K562 (cell line): Measurements from ENCODE around the gene DLGAP1. TPM values are rescaled to one million over a fixed set of nuclear protein-coding genes. Genes with fewer than 3 reads are reported as not detected.

Experiments used
- CBFB ChIP-seq: sonication (generic); formaldehyde crosslinking; IDR thresholded peaks from 2 replicates; pipeline ENCODE4 v1.4.0; 2020; ENCODE audit warnings: mild to moderate bottlenecking, missing genetic modification reagents
- JUN ChIP-seq, 2 experiments: sonication (generic) in 1 of 2; formaldehyde crosslinking in 1 of 2; IDR thresholded peaks; 2 replicates each; pipeline versions ENCODE4 v1.6.1 to v1.8.0; 2012 to 2022; ENCODE audit warnings: borderline replicate concordance in 2 of 2, mild to moderate bottlenecking in 2 of 2, improper control_type of control experiment in 1 of 2, low read depth in 1 of 2, low read length in 1 of 2, missing genetic modification reagents in 1 of 2
- MAZ ChIP-seq, 2 experiments: fragments of 450-650 bp in 1 of 2; sonication (generic) in 1 of 2; formaldehyde crosslinking; IDR thresholded peaks in 1 of 2; conservative IDR thresholded peaks in 1 of 2; 2 replicates each; pipeline versions ENCODE4 v1.4.0 to v1.5.0; 2020; ENCODE audit warnings: mild to moderate bottlenecking in 1 of 2, missing genetic modification reagents in 1 of 2
- PHF8 ChIP-seq: fragments of 200-600 bp; sonication (generic); IDR thresholded peaks from 2 replicates; pipeline ENCODE4 v1.6.1; 2012; ENCODE audit warnings: mixed run types, mild to moderate bottlenecking, inconsistent platforms, low read length, moderate library complexity, borderline replicate concordance
- POLR2AphosphoS5 ChIP-seq: IDR thresholded peaks from 2 replicates; pipeline ENCODE4 v1.6.1; 2011; ENCODE audit warnings: mild to moderate bottlenecking, low read depth, low read length, moderate library complexity; ENCODE audit not compliant: control insufficient read depth, insufficient read depth
- SAP30 ChIP-seq: fragments of 200-600 bp; sonication (generic); IDR thresholded peaks from 2 replicates; pipeline ENCODE4 v1.6.1; 2012; ENCODE audit warnings: borderline replicate concordance, low read depth, mild to moderate bottlenecking, moderate library complexity, low read length, control low read depth, inconsistent platforms; ENCODE audit not compliant: insufficient read depth, poor library complexity, severe bottlenecking
- SIN3A ChIP-seq, 2 experiments: fragments of 150-350 bp in 1 of 2; IDR thresholded peaks; 2 replicates each; pipeline ENCODE4 v1.6.1; 2011 to 2016; ENCODE audit warnings: borderline replicate concordance in 2 of 2, low read depth in 2 of 2, low read length in 2 of 2, mild to moderate bottlenecking in 2 of 2, moderate library complexity in 2 of 2; ENCODE audit not compliant: control insufficient read depth in 1 of 2
- SMARCE1 ChIP-seq: fragments of 450-650 bp; IDR thresholded peaks from 2 replicates; pipeline ENCODE4 v1.7.1; 2016; ENCODE audit warnings: mild to moderate bottlenecking
- TAF9B ChIP-seq: fragments of 450-650 bp; IDR thresholded peaks from 2 replicates; pipeline ENCODE4 v1.6.1; 2018; ENCODE audit warnings: mild to moderate bottlenecking; ENCODE audit not compliant: partially characterized antibody
- TOE1 ChIP-seq, 2 experiments: fragments of 450-650 bp in 1 of 2; sonication (generic) in 1 of 2; formaldehyde crosslinking in 1 of 2; IDR thresholded peaks; 2 replicates each; pipeline versions ENCODE4 v1.7.1 to v1.8.0; 2016 to 2022; ENCODE audit warnings: borderline replicate concordance in 2 of 2, mild to moderate bottlenecking in 2 of 2, antibody characterized with exemption in 1 of 2, inconsistent platforms in 1 of 2, low read depth in 1 of 2, missing genetic modification reagents in 1 of 2, moderate library complexity in 1 of 2
- TRIM28 ChIP-seq: fragments of 450-650 bp; IDR thresholded peaks from 2 replicates; pipeline ENCODE4 v1.6.1; 2017
- ZNF197 ChIP-seq: fragments of 200-800 bp; sonication (Bioruptor generic); IDR thresholded peaks from 2 replicates; pipeline ENCODE4 v1.6.1; 2016; ENCODE audit warnings: low read depth, missing genetic modification characterization, missing compliant biosample characterization
- ZNF561 ChIP-seq: fragments of 450-650 bp; formaldehyde crosslinking; conservative IDR thresholded peaks from 2 replicates; pipeline ENCODE4 v1.4.0; 2020; ENCODE audit warnings: mild to moderate bottlenecking, moderate library complexity
- polyA plus RNA-seq, 8 experiments: library from polyadenylated mRNA; depleted of rRNA in 4 of 8; stranded (reverse) in 5 of 8; unstranded in 3 of 8; fragments of >200 nt; fragmentation: Nextera tagmentation in 2 of 8; fragmentation: Illumina TruSeq in 1 of 8; extraction: Ambion mirVana in 2 of 8; extraction: Trizol in 1 of 8; gene quantifications; 2 replicates each; pipeline versions ENCODE4 v1.2.1 to v1.2.3, GENCODE V29; 2011 to 2014; ENCODE audit warnings: inconsistent platforms in 1 of 8, missing spikeins in 1 of 8
- total RNA-seq, 7 experiments: library from RNA; depleted of rRNA in 6 of 7; stranded (reverse); fragments of >200 nt in 6 of 7; fragmentation: Illumina TruSeq in 2 of 7; extraction: Trizol in 2 of 7; gene quantifications; 2 replicates each; pipeline versions ENCODE4 v1.2.1 to v1.2.3, GENCODE V29; 2011 to 2021; ENCODE audit warnings: low replicate concordance in 1 of 7
- TF ChIP-seq, protein P1 (sequence below): fragments of 450-650 bp; formaldehyde crosslinking; IDR thresholded peaks from 2 replicates; pipeline ENCODE4 v1.4.0; 2022; ENCODE audit warnings: missing genetic modification characterization
- TF ChIP-seq, protein P2 (sequence below): fragments of 450-650 bp; formaldehyde crosslinking; IDR thresholded peaks from 2 replicates; pipeline ENCODE4 v1.4.0; 2020; ENCODE audit warnings: mild to moderate bottlenecking, moderate library complexity
- TF ChIP-seq, protein P3 (sequence below), 2 experiments: IDR thresholded peaks; 2 replicates each; pipeline ENCODE4 v1.6.1; 2011; ENCODE audit warnings: borderline replicate concordance in 1 of 2, control low read depth in 1 of 2, low read depth in 1 of 2, low read length in 1 of 2, mild to moderate bottlenecking in 1 of 2, mixed read lengths in 1 of 2, moderate library complexity in 1 of 2; ENCODE audit not compliant: insufficient read depth in 1 of 2, insufficient read length in 1 of 2, poor library complexity in 1 of 2, severe bottlenecking in 1 of 2; ENCODE audit errors: extremely low read depth in 1 of 2
- TF ChIP-seq, protein P4 (sequence below): fragments of 250-450 bp; sonication (Bioruptor Pico); IDR thresholded peaks from 2 replicates; pipeline ENCODE4 v1.6.1; 2021; ENCODE audit warnings: mild to moderate bottlenecking
- TF ChIP-seq, protein P5 (sequence below): fragments of 450-650 bp; formaldehyde crosslinking; IDR thresholded peaks from 2 replicates; pipeline ENCODE4 v1.4.0; 2020; ENCODE audit warnings: mild to moderate bottlenecking

DLGAP1 gene
- total and polyA plus RNA-seq, 9 of the 15 experiments (the other 6 are each of a cell fraction or from before 2014, with no cell fraction given), result 0.04 to 0.22 (median 0.08) TPM

DNA sequence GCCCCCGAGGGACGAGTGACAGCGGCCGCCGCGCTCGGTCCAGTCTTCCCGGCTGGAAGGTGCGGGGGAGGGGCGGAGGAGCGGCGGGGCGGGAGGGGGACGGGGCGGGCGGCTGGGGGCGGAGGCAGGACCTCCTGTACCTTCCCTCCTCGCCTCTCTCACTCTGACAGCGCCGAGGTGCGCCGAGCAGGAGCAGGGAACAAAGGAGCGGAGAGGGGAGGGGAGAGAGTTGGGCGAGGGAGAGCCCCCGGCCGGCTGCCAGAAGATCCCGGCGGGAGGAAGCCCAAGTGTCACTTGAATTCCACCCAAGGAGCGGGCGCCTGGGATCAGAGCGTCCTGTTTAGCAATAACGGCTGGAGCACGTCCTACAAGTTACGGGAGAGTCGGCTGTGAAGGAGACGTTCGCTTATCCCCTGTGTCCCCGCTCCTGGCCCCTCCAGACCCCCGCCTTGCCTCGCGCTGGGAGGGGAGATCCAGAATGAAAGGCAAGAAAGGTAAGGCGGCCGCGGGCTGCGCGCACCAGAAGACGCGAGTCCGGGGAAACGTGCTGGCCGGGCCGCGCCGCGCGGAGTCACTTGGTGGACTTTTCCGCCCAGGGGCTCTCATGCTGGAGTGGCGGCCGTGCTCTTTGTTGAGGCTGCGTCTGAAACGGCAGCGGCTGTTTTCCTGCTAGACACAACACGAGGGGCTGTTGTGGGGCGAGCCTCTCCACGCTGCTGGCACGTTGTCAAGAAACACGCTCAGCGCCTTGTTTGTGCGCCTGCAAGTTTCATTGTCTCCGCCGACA is 1004.9 kb downstream of the DLGAP1 start, which contains the start of gene TGIF1 (continued):
- no peak for TF ChIP-seq TOE1 (IDR thresholded peaks at IDR 0.05; ENCODE audit: borderline replicate concordance)
- no peak for TF ChIP-seq TOE1 (CRISPR knock-in tag; IDR thresholded peaks at IDR 0.05; ENCODE audit: borderline replicate concordance, low read depth)
- TF ChIP-seq MAZ (CRISPR knock-in tag; conservative IDR thresholded peaks at IDR 0.05 in 1 of 2, IDR thresholded peaks at IDR 0.05 in 1 of 2), result peak in 1 of 2 experiments; percentile 15
- TF ChIP-seq SMARCE1, result no peak
- TF ChIP-seq CBFB, result no peak
- TF ChIP-seq, protein P1, sequence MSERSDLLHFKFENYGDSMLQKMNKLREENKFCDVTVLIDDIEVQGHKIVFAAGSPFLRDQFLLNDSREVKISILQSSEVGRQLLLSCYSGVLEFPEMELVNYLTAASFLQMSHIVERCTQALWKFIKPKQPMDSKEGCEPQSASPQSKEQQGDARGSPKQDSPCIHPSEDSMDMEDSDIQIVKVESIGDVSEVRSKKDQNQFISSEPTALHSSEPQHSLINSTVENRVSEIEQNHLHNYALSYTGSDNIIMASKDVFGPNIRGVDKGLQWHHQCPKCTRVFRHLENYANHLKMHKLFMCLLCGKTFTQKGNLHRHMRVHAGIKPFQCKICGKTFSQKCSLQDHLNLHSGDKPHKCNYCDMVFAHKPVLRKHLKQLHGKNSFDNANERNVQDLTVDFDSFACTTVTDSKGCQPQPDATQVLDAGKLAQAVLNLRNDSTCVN, result 0 out of 2 replicates have a peak, but pooled peaks have one; percentile 74
- TF ChIP-seq, protein P2, sequence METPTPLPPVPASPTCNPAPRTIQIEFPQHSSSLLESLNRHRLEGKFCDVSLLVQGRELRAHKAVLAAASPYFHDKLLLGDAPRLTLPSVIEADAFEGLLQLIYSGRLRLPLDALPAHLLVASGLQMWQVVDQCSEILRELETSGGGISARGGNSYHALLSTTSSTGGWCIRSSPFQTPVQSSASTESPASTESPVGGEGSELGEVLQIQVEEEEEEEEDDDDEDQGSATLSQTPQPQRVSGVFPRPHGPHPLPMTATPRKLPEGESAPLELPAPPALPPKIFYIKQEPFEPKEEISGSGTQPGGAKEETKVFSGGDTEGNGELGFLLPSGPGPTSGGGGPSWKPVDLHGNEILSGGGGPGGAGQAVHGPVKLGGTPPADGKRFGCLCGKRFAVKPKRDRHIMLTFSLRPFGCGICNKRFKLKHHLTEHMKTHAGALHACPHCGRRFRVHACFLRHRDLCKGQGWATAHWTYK (CRISPR knock-in tag), result peak; percentile 81
- TF ChIP-seq, protein P3, sequence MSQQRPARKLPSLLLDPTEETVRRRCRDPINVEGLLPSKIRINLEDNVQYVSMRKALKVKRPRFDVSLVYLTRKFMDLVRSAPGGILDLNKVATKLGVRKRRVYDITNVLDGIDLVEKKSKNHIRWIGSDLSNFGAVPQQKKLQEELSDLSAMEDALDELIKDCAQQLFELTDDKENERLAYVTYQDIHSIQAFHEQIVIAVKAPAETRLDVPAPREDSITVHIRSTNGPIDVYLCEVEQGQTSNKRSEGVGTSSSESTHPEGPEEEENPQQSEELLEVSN (IDR thresholded peaks at IDR 0.05; ENCODE audit: borderline replicate concordance in 1 of 2, extremely low read depth in 1 of 2, insufficient read depth in 1 of 2, insufficient read length in 1 of 2, low read depth in 1 of 2, low read length in 1 of 2, poor library complexity in 1 of 2, severe bottlenecking in 1 of 2), result peak; percentile 59 to 70
- no peak for TF ChIP-seq ZNF197 (CRISPR knock-in tag)
- peak; percentile 74 for TF ChIP-seq POLR2AphosphoS5
- TF ChIP-seq, protein P4, sequence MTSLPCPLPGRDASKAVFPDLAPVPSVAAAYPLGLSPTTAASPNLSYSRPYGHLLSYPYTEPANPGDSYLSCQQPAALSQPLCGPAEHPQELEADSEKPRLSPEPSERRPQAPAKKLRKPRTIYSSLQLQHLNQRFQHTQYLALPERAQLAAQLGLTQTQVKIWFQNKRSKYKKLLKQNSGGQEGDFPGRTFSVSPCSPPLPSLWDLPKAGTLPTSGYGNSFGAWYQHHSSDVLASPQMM (CRISPR knock-in tag), result no peak
- no peak for TF ChIP-seq JUN (IDR thresholded peaks at IDR 0.05; ENCODE audit: borderline replicate concordance, low read depth, low read length)
- TF ChIP-seq JUN (CRISPR knock-in tag; IDR thresholded peaks at IDR 0.05; ENCODE audit: borderline replicate concordance), result 0 out of 2 replicates have a peak, but pooled peaks have one; percentile 63
- TF ChIP-seq, protein P5, sequence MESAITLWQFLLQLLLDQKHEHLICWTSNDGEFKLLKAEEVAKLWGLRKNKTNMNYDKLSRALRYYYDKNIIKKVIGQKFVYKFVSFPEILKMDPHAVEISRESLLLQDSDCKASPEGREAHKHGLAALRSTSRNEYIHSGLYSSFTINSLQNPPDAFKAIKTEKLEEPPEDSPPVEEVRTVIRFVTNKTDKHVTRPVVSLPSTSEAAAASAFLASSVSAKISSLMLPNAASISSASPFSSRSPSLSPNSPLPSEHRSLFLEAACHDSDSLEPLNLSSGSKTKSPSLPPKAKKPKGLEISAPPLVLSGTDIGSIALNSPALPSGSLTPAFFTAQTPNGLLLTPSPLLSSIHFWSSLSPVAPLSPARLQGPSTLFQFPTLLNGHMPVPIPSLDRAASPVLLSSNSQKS (CRISPR knock-in tag), result peak; percentile 77
- TF ChIP-seq SIN3A (IDR thresholded peaks at IDR 0.05; ENCODE audit: borderline replicate concordance in 2 of 2, control insufficient read depth in 1 of 2, low read depth in 2 of 2, low read length in 2 of 2), result peak in 1 of 2 experiments; percentile 81; a peak in 2 of 4 replicates
- TF ChIP-seq TAF9B, result no peak
- TF ChIP-seq SAP30, result peak; percentile 92
- peak; percentile 68; the same call in 1 of the 2 replicates for TF ChIP-seq PHF8
- TF ChIP-seq ZNF561 (CRISPR knock-in tag), result 0 out of 2 replicates have a peak, but pooled peaks have one; percentile 45
- no peak for TF ChIP-seq TRIM28
